ENCODE measurements around the gene RAD51B.

The RAD51B gene

DNA sequence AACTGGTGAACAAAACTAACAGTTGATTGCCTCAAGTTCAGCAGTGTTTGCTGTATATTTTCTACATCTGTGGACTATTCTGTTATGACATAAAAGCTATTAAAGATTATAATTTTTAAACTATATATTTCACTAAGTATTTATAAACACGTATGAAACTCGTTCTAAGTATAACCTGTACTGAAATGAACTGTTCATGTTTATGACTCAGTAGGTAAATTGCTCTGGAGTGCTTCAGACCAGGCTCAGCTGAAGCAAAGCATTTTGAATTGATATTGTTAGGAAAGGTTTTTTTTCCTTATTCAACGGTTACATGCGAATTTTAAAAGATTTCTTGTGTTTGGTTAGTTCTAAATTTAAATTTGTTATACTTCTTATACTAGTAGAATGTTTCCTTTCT is 151.3 kb downstream of the RAD51B start:
- no peak overlapping the region for H3K4me2 ChIP-seq (ENCODE audit: low read depth, low read length)
- H3K9me3 ChIP-seq (replicated peaks; ENCODE audit: insufficient read depth, low read length) = no peaks in the 10 kb centered on the region
- no peak overlapping the region for H3K27ac ChIP-seq (ENCODE audit: low read length)

DNA sequence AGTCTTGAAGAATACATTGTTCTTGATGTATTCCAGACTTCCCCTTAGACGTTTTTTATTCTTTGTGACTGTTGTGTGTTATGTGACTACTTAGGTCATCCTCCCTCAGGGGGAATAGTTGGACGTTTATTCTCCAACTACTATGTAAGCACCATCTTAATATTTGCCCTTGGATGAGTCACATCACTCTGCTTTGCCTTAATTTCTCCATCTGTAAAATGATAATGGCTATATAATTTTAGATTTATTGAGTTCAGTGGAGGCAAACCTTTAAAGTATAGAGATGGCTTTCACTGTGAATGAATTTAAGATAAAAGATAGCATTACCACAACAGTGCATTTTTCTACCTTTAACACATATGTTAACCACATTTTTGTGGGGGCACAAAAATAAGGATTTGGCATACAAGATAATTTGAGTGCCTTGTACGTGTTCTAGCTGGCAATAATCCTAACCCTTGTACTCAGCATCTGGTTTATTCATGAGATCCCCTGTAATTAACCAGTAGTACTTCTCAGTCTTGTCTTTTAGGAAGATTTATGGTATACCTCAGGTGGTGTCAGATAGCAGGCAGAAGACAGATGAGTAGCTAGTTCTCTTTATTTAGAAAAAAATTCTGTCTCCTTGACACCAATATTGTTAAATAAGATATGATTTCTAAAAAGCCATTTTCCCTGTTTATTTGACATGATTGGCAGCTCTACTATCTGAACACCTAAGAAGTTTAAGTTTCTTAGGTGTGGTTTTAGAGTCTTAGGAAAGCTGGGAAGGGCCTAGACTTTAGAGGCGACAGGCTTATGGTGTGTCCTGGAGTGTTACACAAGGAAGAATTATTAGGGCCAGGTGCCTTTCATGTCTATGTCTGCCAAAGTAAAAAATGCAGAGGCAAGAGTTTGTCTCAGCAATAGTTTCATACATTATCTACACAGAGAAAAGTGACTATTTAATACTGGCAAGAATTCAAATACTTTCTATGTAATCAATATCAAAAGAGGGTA is 152.3 kb downstream of the RAD51B start:
- Histone ChIP-seq H3K27me3 (replicated peaks; ENCODE audit: insufficient read depth, low read length) (no peaks in the 10 kb centered on the region), H3K9me2 (replicated peaks; ENCODE audit: insufficient read depth, low read length) (no peaks in the 10 kb centered on the region), H3K4me3 (ENCODE audit: low read length) (no peak overlapping the region), H3K36me3 (replicated peaks; ENCODE audit: insufficient read depth, low read length) (no peaks in the 10 kb centered on the region), H3K9ac (ENCODE audit: low read length) (no peak overlapping the region), H3K4me1 (ENCODE audit: low read length) (no peaks in the 10 kb centered on the region), H4K20me1 (ENCODE audit: insufficient read depth, low read length) (no peaks in the 10 kb centered on the region), H3K79me2 (ENCODE audit: low read length) (no peaks in the 10 kb centered on the region), H3K4me2 (ENCODE audit: low read depth, low read length) (no peak overlapping the region), H3K27ac (ENCODE audit: low read length) (no peak overlapping the region), H3F3A (ENCODE audit: insufficient read depth, low read length) (no peaks in the 10 kb centered on the region), H3K9me3 (replicated peaks; ENCODE audit: insufficient read depth, low read length) (no peaks in the 10 kb centered on the region), H2AFZ (ENCODE audit: low read length) (no peak overlapping the region)
- TF ChIP-seq EZH2phosphoT487 (IDR thresholded peaks at IDR 0.05; ENCODE audit: low read length) (no peak), EZH2 (optimal IDR thresholded peaks at IDR 0.05; ENCODE audit: low read depth, low read length) (no peak)
- TF ChIP-seq, protein P1, sequence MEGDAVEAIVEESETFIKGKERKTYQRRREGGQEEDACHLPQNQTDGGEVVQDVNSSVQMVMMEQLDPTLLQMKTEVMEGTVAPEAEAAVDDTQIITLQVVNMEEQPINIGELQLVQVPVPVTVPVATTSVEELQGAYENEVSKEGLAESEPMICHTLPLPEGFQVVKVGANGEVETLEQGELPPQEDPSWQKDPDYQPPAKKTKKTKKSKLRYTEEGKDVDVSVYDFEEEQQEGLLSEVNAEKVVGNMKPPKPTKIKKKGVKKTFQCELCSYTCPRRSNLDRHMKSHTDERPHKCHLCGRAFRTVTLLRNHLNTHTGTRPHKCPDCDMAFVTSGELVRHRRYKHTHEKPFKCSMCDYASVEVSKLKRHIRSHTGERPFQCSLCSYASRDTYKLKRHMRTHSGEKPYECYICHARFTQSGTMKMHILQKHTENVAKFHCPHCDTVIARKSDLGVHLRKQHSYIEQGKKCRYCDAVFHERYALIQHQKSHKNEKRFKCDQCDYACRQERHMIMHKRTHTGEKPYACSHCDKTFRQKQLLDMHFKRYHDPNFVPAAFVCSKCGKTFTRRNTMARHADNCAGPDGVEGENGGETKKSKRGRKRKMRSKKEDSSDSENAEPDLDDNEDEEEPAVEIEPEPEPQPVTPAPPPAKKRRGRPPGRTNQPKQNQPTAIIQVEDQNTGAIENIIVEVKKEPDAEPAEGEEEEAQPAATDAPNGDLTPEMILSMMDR (IDR thresholded peaks at IDR 0.05; ENCODE audit: low read length) = no peak
- DNase-seq = no peak

More for the DNA sequence above, 151.3 kb downstream of the RAD51B start:
- no peak overlapping the region for H2AFZ ChIP-seq (ENCODE audit: low read length)
- TF ChIP-seq EZH2phosphoT487 (IDR thresholded peaks at IDR 0.05; ENCODE audit: low read length) (no peak), EZH2 (optimal IDR thresholded peaks at IDR 0.05; ENCODE audit: low read depth, low read length) (no peak)
- TF ChIP-seq, protein P1 (IDR thresholded peaks at IDR 0.05; ENCODE audit: low read length) = no peak
- no peaks in the 10 kb centered on the region for H3K27me3 ChIP-seq (replicated peaks; ENCODE audit: insufficient read depth, low read length)
- no peaks in the 10 kb centered on the region for H3F3A ChIP-seq (ENCODE audit: insufficient read depth, low read length)
- H4K20me1 ChIP-seq (ENCODE audit: insufficient read depth, low read length) = no peaks in the 10 kb centered on the region
- no peaks in the 10 kb centered on the region for H3K79me2 ChIP-seq (ENCODE audit: low read length)
- DNase-seq = no peak
- H3K9ac ChIP-seq (ENCODE audit: low read length) = no peak overlapping the region
- H3K4me3 ChIP-seq (ENCODE audit: low read length) = no peak overlapping the region
- H3K4me1 ChIP-seq (ENCODE audit: low read length) = no peaks in the 10 kb centered on the region
- no peaks in the 10 kb centered on the region for H3K36me3 ChIP-seq (replicated peaks; ENCODE audit: insufficient read depth, low read length)
- H3K9me2 ChIP-seq (replicated peaks; ENCODE audit: insufficient read depth, low read length) = no peaks in the 10 kb centered on the region

DNA sequence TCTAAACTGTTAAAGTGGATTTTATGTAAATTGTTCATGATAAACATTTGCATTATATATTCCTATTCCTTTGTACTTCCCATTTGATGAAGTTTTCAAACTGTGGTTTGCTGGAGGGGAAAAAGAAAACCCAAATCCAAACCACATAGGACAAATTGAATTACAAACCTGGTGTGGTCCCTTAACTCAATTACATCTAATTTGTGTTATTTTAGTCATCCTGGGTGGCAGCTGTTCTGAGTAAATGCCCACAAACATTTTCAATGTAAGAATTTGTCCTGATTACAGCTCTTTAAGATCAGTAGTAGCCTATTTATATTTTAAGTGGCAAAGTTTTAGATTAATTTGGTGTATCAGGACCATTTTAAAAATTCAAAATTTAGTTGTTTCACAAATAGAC is 153.9 kb downstream of the RAD51B start:
- Histone ChIP-seq H3K4me1 (ENCODE audit: low read length) (no peaks in the 10 kb centered on the region), H3K9me3 (replicated peaks; ENCODE audit: insufficient read depth, low read length) (no peaks in the 10 kb centered on the region), H3K79me2 (ENCODE audit: low read length) (no peaks in the 10 kb centered on the region), H4K20me1 (ENCODE audit: insufficient read depth, low read length) (no peaks in the 10 kb centered on the region), H3K4me2 (ENCODE audit: low read depth, low read length) (no peak overlapping the region), H3F3A (ENCODE audit: insufficient read depth, low read length) (no peaks in the 10 kb centered on the region), H3K36me3 (replicated peaks; ENCODE audit: insufficient read depth, low read length) (no peaks in the 10 kb centered on the region), H3K27me3 (replicated peaks; ENCODE audit: insufficient read depth, low read length) (no peaks in the 10 kb centered on the region), H3K9me2 (replicated peaks; ENCODE audit: insufficient read depth, low read length) (no peaks in the 10 kb centered on the region), H3K27ac (ENCODE audit: low read length) (no peak overlapping the region), H3K4me3 (ENCODE audit: low read length) (no peak overlapping the region), H2AFZ (ENCODE audit: low read length) (no peak overlapping the region), H3K9ac (ENCODE audit: low read length) (no peak overlapping the region)
- TF ChIP-seq EZH2 (optimal IDR thresholded peaks at IDR 0.05; ENCODE audit: low read depth, low read length) = no peak
- TF ChIP-seq, protein P1 (IDR thresholded peaks at IDR 0.05; ENCODE audit: low read length) = no peak
- TF ChIP-seq EZH2phosphoT487 (IDR thresholded peaks at IDR 0.05; ENCODE audit: low read length) = no peak
- no peak for DNase-seq
